Measurements from ENCODE around the gene TECTB.

The TECTB gene

GRCh38 chr10:112239347-112239746 lies 43.9 kb upstream of the TECTB start:
- H3K27ac ChIP-seq (ENCODE audit: low read length): no peak overlapping the region

GRCh38 chr10:112240441-112240840 lies 42.8 kb upstream of the TECTB start:
- no peaks in the 10 kb centered on the region for H3K27me3 ChIP-seq (ENCODE audit: low read depth, low read length)
- 0 out of 2 replicates have a peak, but pooled peaks cover 4% of the 10 kb centered on the region for H3K9me3 ChIP-seq (ENCODE audit: insufficient read depth, low read length)
- H3K79me2 ChIP-seq (ENCODE audit: low read length): no peaks in the 10 kb centered on the region
- H3K36me3 ChIP-seq (replicated peaks; ENCODE audit: low read depth, low read length): no peaks in the 10 kb centered on the region
- no peak overlapping the region for H3K4me3 ChIP-seq (ENCODE audit: low read length)
- H4K20me1 ChIP-seq (ENCODE audit: insufficient read depth, low read length): no peaks in the 10 kb centered on the region
- no peak overlapping the region for H3K27ac ChIP-seq (ENCODE audit: low read length)
- no peak overlapping the region for H3K9ac ChIP-seq (ENCODE audit: low read length)
- H3K4me1 ChIP-seq (ENCODE audit: low read length): no peaks in the 10 kb centered on the region
- no peak overlapping the region for H2AFZ ChIP-seq (ENCODE audit: low read depth, low read length)
- H3K4me2 ChIP-seq (ENCODE audit: low read length): no peak overlapping the region
- TF ChIP-seq EZH2phosphoT487 (IDR thresholded peaks at IDR 0.05; ENCODE audit: low read depth): no peak
- no peak for TF ChIP-seq CTCF (IDR thresholded peaks at IDR 0.05; ENCODE audit: low read depth, low read length)

More at GRCh38 chr10:112239347-112239746, 43.9 kb upstream of the TECTB start:
- no peaks in the 10 kb centered on the region for H3K79me2 ChIP-seq (ENCODE audit: low read length)
- H4K20me1 ChIP-seq (ENCODE audit: insufficient read depth, low read length): no peaks in the 10 kb centered on the region
- TF ChIP-seq CTCF (IDR thresholded peaks at IDR 0.05; ENCODE audit: low read depth, low read length): no peak
- TF ChIP-seq EZH2phosphoT487 (IDR thresholded peaks at IDR 0.05; ENCODE audit: low read depth): no peak
- no peak overlapping the region for H3K4me2 ChIP-seq (ENCODE audit: low read length)
- no peaks in the 10 kb centered on the region for H3K4me1 ChIP-seq (ENCODE audit: low read length)
- no peak overlapping the region for H3K4me3 ChIP-seq (ENCODE audit: low read length)
- no peaks in the 10 kb centered on the region for H3K27me3 ChIP-seq (ENCODE audit: low read depth, low read length)
- no peak overlapping the region for H3K9ac ChIP-seq (ENCODE audit: low read length)
- no peaks in the 10 kb centered on the region for H3K36me3 ChIP-seq (replicated peaks; ENCODE audit: low read depth, low read length)
- no peak overlapping the region for H2AFZ ChIP-seq (ENCODE audit: low read depth, low read length)
- 0 out of 2 replicates have a peak, but pooled peaks cover 4% of the 10 kb centered on the region for H3K9me3 ChIP-seq (ENCODE audit: insufficient read depth, low read length)

GRCh38 chr10:112241651-112242341 lies 41.4 kb upstream of the TECTB start:
- no peaks in the 10 kb centered on the region for H3K36me3 ChIP-seq (replicated peaks; ENCODE audit: low read depth, low read length)
- H3K9ac ChIP-seq (ENCODE audit: low read length): no peak overlapping the region

More at GRCh38 chr10:112241651-112242341, 41.4 kb upstream of the TECTB start:
- no peak overlapping the region for H3K4me3 ChIP-seq (ENCODE audit: low read length)
- no peak overlapping the region for H2AFZ ChIP-seq (ENCODE audit: low read depth, low read length)
- no peak overlapping the region for H3K27ac ChIP-seq (ENCODE audit: low read length)
- H4K20me1 ChIP-seq (ENCODE audit: insufficient read depth, low read length): no peaks in the 10 kb centered on the region
- TF ChIP-seq CTCF (IDR thresholded peaks at IDR 0.05; ENCODE audit: low read depth, low read length): no peak
- TF ChIP-seq EZH2phosphoT487 (IDR thresholded peaks at IDR 0.05; ENCODE audit: low read depth): no peak
- H3K79me2 ChIP-seq (ENCODE audit: low read length): no peaks in the 10 kb centered on the region
- no peaks in the 10 kb centered on the region for H3K27me3 ChIP-seq (ENCODE audit: low read depth, low read length)
- no peak overlapping the region for H3K4me2 ChIP-seq (ENCODE audit: low read length)
- 0 out of 2 replicates have a peak, but pooled peaks cover 4% of the 10 kb centered on the region for H3K9me3 ChIP-seq (ENCODE audit: insufficient read depth, low read length)
- no peaks in the 10 kb centered on the region for H3K4me1 ChIP-seq (ENCODE audit: low read length)

Data from OCI-LY3 (cell line).